ENCODE results near the gene KIF20B.
"Not testable (repeated sequence)": the region's sequence is repeated elsewhere in the genome, so short reads cannot be mapped to it uniquely, and the experiment has no call there.

The KIF20B gene

DNA sequence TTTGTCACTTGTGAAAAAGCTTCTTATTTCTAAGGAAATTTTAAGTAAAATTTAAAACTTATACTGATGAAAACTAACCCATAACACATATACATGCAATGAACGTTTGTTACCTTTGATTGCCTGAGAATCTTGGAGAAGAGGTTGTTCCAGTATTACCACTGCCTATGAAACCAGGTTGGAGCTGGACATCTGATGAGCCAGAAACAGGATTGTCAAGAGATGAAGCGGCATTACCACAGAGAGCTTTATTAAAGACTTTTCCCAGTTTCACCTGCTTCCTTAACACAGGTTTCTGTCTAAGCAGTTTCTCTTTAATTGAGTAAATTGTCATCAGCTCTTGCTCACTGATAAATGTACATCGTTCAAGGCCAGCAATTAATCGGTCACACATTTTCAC lies 9.0 kb upstream of the KIF20B start:
- DNase-seq (ENCODE audit: low read depth): no peak

DNA sequence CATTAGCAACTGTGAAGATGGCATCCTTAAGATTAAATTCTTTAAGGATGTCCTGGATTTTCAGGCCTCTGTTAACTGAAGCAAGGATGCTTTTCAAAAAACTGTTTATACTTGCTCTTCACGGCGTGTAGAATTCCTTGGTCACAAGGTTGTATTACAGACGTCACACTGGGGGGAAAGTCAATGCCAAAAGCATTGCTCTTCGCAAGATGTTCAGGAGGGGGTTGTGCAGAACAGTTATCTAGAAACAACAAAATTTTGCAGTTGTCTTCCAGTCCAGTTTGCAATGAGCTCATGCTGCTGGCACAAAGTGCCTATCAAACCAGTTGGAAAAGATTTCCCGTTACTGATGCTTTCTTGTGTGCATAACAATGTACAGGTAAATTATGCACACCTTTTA lies 8.2 kb upstream of the KIF20B start:
- no peak for DNase-seq (ENCODE audit: low read depth)

DNA sequence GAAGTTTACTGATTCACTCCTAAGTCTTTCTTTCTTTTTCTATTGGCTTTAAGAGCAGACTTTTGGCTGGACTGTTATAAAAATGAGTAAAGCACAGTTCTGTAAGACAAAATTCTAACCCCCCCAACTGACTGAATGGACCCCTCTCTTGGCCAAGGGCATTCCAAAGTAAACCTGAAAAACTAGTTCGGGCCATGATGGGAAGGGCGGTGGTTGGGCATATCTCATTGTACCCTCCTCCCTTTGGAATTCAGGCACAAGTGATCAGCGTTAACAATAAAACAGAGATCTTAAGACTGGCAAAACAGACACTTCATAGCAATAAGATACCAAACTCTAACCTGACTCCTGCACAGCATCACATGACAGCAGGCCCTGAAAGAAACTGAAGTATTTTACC lies 6.1 kb upstream of the KIF20B start:
- no peak for DNase-seq (ENCODE audit: low read depth)

DNA sequence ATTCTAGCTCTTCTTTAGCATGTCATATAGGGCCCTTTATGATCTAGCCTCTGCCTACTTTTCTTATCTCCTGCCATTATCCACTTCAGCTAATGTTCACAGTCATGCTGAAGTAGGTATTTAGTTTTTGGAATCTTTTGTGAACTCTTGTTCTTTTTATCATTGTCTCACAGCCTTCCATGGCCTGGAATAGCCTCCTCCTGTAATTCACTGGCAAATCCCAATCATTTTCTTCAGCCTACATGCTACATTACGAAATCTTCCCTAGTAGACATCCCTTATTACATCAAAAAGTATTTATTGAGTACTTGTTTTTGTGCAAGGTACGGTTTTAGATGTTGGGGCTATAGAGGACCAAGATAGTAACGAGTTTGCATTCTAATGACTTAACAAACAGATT lies 3.4 kb upstream of the KIF20B start:
- no peak for DNase-seq (ENCODE audit: low read depth)

DNA sequence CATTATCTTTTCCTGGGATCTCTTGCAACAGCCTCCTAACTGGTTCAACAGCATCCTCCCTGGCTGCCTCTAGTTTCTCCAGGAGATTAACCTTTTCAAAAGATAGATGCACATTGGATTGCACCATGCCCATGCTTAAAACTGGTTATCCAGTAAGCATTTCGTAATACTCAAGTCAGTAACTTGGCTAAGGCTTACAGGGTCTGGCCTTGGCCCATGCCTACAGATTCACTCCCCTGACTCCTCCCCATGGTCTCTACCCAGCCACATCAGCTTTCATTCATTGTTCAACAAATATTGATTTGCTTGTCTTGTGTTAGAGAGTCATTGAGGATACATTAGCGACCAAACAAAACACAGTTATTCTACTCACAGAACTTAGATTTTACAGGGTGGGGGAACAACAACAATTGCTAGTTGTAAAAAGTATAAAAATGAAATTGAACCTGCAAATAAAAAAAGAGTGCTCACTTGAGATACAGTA lies 1.8 kb upstream of the KIF20B start:
- no peak for DNase-seq (ENCODE audit: low read depth)

DNA sequence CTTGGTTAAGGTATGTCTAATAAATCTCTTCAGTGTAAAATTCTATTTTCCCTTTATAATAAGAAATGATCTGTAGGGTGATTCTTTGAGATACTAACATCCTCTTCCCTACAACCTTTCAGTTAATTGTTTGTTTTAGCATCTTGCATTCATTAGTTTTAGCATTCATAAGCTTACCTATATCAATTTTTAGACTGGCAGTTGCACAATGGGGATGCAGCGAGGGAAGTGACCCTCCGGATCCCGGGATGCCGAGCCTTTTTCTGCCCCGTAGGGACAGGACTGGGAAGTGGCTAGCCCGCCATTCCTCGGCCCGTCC lies 508 bp upstream of the KIF20B start:
- DNase-seq (ENCODE audit: low read depth): no peak

DNA sequence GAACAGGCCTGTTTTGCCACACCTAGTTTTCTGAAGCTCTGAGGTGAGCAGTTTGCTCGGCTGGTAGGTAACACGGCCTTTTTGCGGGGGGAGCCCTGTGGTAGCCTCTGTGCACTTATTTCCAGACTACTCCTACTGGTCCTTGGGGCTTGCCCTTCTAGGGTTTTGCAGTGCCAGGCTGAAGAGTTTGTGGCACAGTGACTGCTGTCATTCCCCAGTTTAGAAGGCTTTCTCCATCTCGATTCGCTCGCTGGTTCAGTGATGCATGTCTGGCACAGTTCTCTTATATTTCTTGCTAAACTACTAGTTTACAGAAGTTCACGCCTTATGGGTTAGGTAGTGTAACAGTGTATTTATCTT lies 711 bp downstream of the KIF20B start:
- DNase-seq (ENCODE audit: low read depth): no peak

DNA sequence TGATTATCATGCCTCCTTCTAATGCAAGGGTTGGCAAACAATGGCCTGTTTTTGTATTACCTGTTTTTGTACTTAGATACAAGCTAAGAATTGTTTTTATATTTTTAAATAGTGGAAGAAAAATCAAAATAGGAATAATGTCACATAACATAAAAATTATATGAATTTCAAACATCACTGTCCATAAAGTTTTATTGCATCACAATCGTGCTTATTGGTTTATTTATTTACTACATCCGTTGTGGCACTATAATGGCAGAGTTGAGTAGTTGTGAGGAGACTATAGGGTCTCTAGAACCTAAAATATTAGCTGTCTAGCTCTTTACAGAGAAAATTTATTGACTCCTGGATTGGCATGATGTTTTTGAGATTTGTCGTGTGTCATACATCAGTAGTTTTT lies 4.1 kb downstream of the KIF20B start:
- DNase-seq (ENCODE audit: low read depth): no peak

DNA sequence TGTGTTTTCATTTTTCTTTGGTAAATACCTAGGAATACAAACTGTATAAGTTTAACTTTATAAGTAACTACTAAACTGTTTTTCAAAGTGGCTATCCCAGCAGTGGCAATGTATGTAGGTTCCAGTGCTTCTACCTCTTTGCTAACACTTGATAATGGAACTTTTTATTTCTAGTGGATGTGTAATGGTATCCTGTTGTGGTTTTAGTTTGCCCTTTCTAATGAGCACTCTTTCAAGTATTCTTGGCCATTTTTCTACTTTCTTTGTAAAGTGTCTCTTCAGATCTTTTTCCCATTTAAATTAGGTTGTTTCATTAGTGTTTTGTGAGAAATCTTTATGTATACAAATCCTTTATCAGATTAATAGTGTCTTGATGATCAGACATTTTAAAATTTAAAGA lies 4.6 kb downstream of the KIF20B start:
- no peak for DNase-seq (ENCODE audit: low read depth)

DNA sequence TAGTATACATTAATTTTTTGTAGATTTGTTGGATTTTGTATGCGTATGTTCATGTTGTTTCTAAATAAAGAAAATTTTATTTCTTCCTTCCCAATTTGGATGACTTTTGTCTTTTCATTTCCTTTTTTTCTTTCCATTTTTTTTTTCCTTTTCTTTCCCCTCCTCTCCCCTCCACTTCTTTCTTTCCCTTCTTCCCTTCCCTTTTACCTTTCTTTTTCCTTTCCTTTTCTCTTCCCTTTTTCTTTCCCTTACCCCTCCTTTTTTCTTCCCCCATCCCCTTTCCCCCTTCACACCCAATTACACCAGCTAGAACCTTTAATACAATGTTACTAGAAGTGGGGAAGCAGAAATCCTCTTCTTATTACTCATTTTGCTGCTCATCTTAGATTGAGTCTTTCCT lies 6.0 kb downstream of the KIF20B start:
- DNase-seq (ENCODE audit: low read depth): no peak

DNA sequence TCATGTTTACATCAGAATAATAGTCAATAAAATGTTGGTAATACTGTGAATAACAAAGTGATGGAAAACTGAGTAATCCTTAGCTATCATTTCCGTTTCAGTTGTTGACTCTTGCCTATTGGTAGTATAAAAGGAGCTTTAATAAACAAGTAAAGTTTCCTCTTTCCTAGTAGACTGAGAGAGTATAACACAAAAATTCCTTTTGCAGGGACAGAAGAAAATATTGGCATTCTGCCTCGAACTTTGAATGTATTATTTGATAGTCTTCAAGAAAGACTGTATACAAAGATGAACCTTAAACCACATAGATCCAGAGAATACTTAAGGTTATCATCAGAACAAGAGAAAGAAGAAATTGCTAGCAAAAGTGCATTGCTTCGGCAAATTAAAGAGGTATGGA lies 9.4 kb downstream of the KIF20B start:
- DNase-seq (ENCODE audit: low read depth): no peak

DNA sequence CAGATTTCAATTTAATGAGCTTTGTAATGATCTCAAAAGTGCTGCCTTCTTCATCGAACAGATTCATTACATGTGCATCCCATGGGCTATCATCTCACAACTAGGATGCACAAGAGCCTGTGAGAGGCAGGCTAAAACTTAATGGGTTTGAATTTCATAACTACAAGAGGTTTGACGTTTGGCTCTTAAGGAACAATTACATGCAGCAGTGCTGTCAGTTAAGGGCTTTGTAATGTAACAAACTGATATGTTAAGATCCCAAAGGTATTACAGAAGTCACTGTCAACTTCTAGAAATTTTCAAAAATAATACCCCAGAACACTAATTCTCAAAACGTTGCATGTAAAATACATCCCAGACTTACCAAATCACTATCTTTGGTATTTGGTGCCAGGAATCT lies 33.2 kb downstream of the KIF20B start:
- DNase-seq (ENCODE audit: low read depth): no peak

DNA sequence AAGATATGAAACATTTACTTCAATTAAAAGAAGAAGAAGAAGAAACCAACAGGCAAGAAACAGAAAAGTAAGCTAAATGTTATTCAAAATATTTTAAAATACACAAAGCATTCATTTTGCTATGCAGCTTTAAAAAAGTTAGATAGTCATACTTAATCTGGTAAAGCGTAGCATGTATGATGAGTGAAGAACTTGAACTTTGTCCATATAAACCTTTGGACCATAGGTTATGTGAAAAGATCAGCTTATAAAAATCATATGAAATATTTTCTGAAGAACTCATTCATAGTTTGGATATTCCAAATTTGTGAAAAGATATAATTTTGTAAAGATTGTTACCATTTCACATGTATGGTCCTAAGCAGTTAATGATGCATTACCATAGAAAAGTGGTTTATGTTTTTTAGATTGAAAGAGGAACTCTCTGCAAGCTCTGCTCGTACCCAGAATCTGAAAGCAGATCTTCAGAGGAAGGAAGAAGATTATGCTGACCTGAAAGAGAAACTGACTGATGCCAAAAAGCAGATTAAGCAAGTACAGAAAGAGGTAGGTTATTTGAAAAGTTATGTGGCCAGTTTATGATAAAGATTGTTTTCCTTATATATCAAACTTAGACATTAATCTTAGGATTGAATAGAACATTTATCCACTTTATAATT lies 37.3 kb downstream of the KIF20B start:
- no peak for DNase-seq (ENCODE audit: low read depth)

DNA sequence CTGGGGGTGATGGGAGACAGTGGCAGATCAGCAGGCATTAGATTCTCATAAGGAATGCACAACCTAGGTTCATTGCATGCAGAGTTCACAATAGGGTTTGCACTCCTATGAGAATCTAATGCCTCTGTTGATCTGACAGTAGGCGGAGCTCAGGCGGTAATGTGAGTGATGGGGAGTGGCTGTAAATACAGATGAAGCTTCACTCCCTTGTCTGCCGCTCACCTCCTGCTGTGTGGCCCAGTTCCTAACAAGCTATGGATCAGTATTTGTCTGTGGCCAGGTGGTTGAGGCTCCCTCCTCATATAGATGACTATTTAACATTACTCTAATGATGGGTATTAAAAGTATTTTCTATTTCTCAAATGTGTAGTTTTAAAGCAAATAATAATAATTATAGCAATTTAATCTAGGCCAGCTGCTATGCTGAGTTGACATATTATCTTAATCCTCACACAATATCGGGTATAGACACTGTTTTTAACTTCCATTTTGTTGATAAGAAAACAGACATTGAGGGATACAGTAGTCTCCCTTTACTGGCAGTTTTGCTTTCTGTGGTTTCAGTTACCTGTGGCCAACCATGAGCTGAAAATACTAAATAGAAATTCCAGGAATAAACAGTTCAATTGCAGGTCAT lies 39.9 kb downstream of the KIF20B start:
- DNase-seq (ENCODE audit: low read depth): no peak

DNA sequence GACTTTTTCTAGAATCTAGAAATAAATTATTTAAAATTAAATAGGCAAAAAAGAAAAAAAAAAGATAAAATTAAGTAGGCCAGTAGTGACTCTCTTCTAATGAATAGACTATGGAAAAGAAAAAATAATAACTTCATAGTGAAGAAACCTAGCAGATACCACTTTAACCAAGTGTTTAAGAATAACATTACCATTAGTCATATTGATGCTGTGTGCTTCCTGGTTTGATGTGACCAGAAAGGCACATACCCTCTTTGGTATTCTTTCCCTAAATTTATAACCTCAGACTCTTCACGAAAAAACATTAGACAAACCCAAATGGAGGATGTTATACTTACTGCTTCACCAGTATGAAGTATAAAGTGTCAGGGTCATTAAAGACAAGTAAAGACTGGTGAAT lies 42.6 kb downstream of the KIF20B start:
- no peak for DNase-seq (ENCODE audit: low read depth)

DNA sequence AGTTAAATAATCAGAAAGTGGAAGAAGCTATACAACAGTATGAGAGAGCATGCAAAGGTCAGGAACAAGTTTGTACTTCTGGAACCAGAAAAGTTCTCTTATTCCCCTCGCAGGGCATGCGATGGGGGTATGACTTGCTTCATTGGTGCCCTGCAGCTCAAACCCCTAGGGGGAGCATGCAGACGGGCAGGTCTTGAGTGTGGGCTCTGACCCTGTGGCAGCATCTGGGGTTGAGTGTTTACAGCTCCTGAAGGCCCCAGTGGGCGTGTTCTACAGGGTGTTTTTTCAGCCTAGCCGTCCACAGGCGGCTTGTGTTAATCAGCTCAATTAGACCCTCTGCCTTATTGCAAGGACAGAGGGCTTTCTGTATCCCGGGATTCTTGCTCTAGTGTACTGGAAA lies 44.5 kb downstream of the KIF20B start:
- DNase-seq (ENCODE audit: low read depth): no peak

DNA sequence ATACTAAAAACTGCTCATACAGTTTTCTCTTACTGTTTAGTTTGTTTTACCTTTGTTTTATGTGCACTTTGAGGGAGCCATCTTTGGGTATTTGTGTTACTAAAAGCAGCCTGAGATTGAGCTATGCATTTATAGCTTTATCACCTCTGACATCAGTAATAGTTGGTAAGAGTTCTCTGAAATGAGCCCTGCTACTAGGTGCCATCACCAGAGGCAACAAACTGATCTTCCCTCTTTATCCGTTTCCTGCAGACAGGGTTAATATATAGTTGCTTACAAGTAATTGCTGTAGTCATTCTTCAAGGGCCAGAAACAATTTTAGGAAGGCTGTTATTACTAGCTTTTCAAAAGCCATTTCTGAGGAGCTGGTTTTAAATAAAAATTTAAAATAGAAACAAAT lies 49.1 kb downstream of the KIF20B start:
- no peak for DNase-seq (ENCODE audit: low read depth)

DNA sequence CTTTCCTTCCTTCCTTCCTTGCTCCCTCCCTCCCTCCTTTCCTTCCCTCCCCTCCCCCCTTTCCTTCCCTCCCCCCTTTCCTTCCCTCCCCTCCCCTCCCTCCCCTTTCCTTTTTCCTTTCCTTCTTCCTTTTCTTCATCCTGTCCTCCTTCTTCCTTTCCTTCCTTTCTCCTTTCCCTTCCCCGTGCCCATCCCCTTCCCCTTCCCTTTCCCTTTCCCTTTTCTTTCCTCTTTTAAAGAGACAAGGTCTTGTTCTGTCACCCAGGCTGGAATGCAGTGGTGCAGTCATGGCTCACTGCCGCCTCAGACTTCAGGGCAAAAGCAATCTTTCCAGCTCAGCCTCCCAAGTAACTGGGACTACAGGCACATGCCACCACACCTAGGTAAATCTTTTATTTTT lies 54.0 kb downstream of the KIF20B start:
- no peak for DNase-seq (ENCODE audit: low read depth)

DNA sequence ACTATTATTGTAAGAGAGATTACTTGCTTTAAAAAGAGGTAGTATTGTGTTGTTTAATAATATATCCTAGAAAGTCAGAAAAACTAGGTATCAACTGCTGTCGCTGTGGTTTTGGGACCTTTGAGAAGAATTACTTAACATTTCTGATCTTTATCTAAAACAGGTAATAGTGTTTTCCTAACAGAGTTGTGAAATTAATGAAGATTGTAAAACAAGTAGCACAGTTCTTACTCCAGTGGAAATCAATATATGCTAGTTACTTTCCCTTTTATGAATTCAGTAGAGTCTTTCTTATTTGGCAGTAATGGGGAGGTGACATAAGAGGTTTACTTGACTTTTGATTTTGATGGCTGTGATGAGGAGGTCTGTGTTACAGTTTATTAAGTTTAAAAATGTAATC lies 58.1 kb downstream of the KIF20B start:
- DNase-seq (ENCODE audit: low read depth): no peak

DNA sequence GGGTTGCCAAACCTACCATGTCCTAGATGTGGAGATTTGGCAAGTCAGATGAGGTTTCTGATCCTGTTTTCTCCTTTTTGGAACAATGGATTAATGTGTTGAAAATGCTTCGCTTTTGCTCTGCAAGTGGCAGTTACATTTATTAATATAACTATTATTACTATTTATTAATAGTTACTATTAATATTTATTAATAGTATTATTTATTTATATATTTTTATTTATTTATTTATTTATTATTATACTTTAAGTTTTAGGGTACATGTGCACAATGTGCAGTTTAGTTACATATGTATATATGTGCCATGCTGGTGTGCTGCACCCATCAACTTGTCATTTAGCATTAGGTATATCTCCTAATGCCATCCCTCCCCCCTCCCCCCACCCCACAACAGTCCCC lies 62.3 kb downstream of the KIF20B start:
- DNase-seq (ENCODE audit: low read depth): not testable (repeated sequence)

DNA sequence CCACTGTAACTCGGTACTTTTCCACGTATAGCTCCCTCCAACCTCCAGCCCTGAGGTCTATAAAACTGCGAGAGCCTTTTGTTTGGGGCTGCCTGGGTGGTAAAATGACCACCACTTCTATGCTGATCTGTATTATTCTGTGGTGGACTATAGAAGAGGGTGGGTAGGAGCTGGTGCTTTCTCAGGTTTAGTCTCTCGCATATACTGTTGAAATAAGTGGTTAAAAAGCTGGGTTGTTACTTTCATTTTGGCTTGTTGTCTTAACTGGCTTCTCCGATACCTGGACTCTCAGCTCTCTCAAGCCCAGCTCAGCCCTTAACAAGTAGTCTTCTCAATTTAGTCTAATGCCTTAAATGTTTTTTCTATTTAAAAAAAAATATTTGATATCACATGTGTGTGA lies 70.3 kb downstream of the KIF20B start:
- DNase-seq (ENCODE audit: low read depth): no peak

DNA sequence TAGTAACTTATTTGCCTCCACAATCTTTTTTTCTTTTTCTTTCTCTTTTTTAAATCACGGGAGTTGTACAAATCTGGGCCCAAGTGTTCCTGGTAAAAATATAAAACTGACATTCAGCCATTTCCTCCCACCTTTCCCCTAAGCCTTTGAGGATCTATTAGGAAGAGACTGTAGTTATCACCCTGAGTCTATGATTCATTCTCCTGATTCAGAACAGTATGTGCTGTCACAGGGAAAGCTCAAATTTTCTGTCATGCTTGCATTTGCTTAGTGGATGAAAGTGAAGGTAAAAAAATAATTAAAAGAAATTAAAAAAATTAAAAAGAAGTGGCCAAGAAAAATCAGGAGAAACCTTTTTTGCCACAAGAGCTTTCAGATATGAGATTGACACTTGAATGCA lies 71.7 kb downstream of the KIF20B start:
- DNase-seq (ENCODE audit: low read depth): no peak

DNA sequence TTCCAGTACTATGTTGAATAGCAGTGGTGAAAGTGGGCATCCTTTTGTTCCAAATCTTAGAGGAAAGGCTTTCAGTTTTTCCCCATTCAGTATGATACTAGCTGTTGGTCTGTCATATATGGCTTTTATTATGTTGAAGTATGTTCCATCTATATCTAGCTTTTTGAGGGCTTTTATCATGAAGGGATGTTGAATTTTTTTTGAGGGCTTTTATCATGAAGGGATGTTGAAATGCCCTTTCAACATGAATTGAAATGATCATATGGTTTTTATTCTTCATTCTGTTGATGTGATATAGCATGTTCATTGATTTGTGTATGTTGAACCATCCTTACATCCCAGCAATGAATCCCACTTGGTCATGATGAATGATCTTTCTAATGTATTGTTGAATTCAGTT lies 75.3 kb downstream of the KIF20B start:
- no peak for DNase-seq (ENCODE audit: low read depth)

DNA sequence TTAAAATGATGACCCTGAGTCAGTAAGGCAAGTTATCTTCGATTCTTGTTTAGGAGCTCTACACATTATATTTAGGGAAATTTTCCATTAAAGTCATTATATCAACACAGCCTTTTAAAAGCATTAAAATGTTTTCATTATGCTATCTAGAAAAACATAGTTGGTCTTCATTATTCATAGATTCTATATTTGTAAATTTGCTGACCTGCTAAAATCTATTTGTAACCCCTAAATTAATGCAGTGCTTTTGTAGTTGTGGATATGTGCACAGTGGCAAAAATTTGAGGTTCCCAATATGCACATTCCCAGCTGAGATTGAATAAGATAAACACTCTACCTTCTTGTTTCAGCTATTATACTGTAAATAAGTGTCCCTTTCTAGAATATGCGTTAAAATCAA lies 81.1 kb downstream of the KIF20B start:
- no peak for DNase-seq (ENCODE audit: low read depth)

DNA sequence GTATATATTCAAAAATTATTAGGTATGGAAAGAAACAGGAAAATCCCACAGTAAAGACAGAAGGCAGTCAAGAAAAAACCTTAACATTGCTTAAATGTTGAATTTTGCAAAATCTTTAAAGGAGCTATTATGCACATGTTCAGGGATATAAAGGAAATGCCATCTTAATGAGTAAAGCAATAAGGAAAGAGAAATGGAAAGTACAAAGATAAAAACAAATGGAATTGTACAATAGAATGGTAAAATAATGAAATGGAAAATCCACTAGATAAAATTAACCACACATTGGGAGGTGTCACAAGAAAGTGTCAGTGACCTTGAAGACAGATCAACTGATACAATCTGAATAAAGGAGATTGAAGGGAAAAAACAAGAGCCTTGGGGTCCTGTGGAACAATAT lies 82.0 kb downstream of the KIF20B start:
- no peak for DNase-seq (ENCODE audit: low read depth)
